Astrocyte of the cerebellum (primary cell): Measurements from ENCODE around the gene DOK7.

Source experiments
- DNase-seq: peaks from one replicate; pipeline ENCODE4 v3.0.0-alpha.2; 2011; ENCODE audit warnings: low read depth
- H3K4me3 ChIP-seq: 2 replicates; pipeline ENCODE4 v1.5.1; 2011; ENCODE audit warnings: mild to moderate bottlenecking, low read depth, low read length, moderate library complexity
- in situ Hi-C: cut with HindIII; loops from 2 replicates; pipeline ENCODE4 v1.10.0; 2017; ENCODE audit warnings: low sequenced_read_pairs
- TF ChIP-seq, protein P1 (sequence below): IDR thresholded peaks from 2 replicates; pipeline ENCODE4 v1.5.1; 2012; ENCODE audit warnings: low read length, low read depth, moderate library complexity, mild to moderate bottlenecking; ENCODE audit errors: missing control alignments

Gene DOK7

GRCh38 chr4:3469386-3470243, 6.5 kb downstream of the DOK7 start:
- in situ Hi-C loops: loop anchor here (5.0 kb wide), 1 partner anchor 42 kb away; no protein-coding TSS in a partner anchor
- no peak for DNase-seq
- H3K4me3 ChIP-seq: no peak overlapping the region
- TF ChIP-seq, protein P1, sequence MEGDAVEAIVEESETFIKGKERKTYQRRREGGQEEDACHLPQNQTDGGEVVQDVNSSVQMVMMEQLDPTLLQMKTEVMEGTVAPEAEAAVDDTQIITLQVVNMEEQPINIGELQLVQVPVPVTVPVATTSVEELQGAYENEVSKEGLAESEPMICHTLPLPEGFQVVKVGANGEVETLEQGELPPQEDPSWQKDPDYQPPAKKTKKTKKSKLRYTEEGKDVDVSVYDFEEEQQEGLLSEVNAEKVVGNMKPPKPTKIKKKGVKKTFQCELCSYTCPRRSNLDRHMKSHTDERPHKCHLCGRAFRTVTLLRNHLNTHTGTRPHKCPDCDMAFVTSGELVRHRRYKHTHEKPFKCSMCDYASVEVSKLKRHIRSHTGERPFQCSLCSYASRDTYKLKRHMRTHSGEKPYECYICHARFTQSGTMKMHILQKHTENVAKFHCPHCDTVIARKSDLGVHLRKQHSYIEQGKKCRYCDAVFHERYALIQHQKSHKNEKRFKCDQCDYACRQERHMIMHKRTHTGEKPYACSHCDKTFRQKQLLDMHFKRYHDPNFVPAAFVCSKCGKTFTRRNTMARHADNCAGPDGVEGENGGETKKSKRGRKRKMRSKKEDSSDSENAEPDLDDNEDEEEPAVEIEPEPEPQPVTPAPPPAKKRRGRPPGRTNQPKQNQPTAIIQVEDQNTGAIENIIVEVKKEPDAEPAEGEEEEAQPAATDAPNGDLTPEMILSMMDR: no peak

DNA sequence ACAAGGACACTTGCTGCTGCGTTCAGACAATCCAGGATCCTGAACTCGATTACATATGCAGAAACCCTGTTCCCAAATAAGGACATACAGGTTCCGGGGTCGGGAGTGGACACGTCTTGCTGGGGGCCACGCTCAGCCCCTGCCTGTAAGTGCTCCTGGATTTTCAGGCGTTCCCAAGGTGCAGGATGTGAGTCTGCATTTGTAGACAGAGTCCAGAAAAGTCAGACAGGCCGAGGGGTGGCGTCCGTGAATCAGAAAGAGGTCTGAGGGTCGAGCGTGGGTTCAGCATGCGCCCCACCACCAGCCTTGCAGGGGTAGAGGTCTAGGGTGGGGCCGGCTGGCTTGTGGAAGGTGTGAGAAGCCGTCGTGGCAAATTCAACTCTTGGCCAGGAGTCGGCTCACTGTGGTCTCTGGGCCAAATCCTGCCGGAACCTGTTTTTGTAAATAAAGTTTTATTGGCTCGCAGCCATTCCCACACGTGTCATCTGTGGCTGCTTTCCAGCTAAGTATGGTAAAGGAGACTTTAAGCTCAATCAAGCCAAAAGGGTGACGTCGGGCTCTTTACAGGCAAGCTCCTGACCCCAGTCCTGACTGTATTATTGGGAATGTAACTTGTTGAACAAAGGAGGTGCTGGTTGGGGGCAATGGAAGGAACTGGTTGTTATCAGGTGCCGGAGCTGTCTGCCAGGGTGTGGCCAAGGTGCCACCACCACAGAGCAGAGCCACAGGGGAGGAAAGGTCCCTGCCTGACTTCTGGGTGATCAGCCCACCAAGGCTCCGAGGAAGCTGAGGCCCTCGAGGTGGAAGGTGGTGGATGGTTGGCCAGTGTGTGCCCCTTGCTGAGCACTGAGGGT, 7.4 kb downstream of the DOK7 start:
- no peak for DNase-seq
- TF ChIP-seq, protein P1: no peak
- no peak overlapping the region for H3K4me3 ChIP-seq
- in situ Hi-C loops: loop anchor here (5.0 kb wide), 1 partner anchor 43 kb away; no protein-coding TSS in a partner anchor

DNA sequence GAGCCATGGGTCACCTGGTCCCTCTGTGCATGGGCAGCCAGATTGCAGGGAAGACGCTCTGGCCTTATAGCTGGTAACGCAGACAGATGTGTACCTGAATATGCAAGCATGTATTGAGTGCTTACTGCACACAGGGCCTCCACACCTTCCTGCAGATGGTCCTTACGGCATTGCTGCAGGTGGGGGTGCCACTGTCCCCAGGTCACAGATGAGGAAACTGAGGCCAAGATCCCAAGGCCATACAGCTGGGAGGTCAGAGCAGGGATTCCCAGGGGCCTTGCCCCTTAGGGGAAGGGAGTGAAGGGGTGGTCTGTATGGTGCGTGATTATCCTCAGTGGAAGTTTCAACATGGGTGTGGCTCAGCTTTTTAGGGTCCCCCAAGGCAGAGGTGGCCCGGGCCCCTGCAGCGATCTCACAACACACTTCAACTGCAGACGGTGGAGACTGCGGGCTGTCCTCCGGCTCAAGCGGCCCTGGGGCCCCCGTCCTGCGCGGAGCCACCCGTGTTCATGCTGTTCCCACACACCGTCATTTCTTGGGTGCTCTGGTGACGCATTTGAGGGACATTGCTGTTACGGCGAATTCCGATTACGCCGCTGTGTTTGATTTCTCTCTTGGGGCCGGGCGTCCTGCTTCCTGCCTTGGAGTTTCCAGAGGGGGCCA, 8.1 kb downstream of the DOK7 start:
- TF ChIP-seq, protein P1: no peak
- in situ Hi-C loops: loop anchor here (5.0 kb wide), 1 partner anchor 44 kb away; no protein-coding TSS in a partner anchor
- no peak for DNase-seq
- H3K4me3 ChIP-seq: no peak overlapping the region

- no peak overlapping the region for H3K4me3 ChIP-seq
- TF ChIP-seq, protein P1: no peak
- no peak for DNase-seq
- in situ Hi-C loops: loop anchor here (5.0 kb wide), 1 partner anchor 45 kb away; no protein-coding TSS in a partner anchor
Measured at GRCh38 chr4:3471886-3472285, 8.8 kb downstream of the DOK7 start.

- TF ChIP-seq, protein P1: no peak
- DNase-seq: no peak
- in situ Hi-C loops: loop anchor here (5.0 kb wide), 1 partner anchor 45 kb away; no protein-coding TSS in a partner anchor
Measured at GRCh38 chr4:3472411-3473141, 9.5 kb downstream of the DOK7 start.

More at GRCh38 chr4:3472411-3473141, 9.5 kb downstream of the DOK7 start:
- no peak overlapping the region for H3K4me3 ChIP-seq
